HG02981 (cell line): ENCODE measurements around the gene HYOU1.
"Not testable (repeated sequence)": the region's sequence is repeated elsewhere in the genome, so short reads cannot be mapped to it uniquely, and the experiment has no call there.

ENCODE experiments used
- ATAC-seq: cut with Tn5 transposase; IDR thresholded peaks from one replicate; pipeline ENCODE4 v1.9.1; 2021; ENCODE audit warnings: mild to moderate bottlenecking, moderate library complexity; ENCODE audit not compliant: unreplicated experiment

HYOU1 gene

GRCh38 chr11:119085437-119085847 is 28.4 kb upstream of the HYOU1 start:
- ATAC-seq, result peak; percentile 5

- ATAC-seq, result peak; percentile 86
Measured at GRCh38 chr11:119084663-119085436, 27.8 kb upstream of the HYOU1 start, which contains the start of gene HMBS. Gene HMBS, plus strand, starts transcription at chr11:119084881. Its CDS starts 153 bp downstream, at chr11:119085034.

GRCh38 chr11:119081682-119082260 is 24.8 kb upstream of the HYOU1 start:
- no peak for ATAC-seq

- no peak for ATAC-seq
Measured at GRCh38 chr11:119078675-119079420, 21.8 kb upstream of the HYOU1 start.

- ATAC-seq, result no peak
Measured at GRCh38 chr11:119077839-119078238, 20.8 kb upstream of the HYOU1 start.

GRCh38 chr11:119067371-119068222 is 10.6 kb upstream of the HYOU1 start, which contains the start of gene VPS11:
Gene VPS11, plus strand, starts transcription at chr11:119067818. Its CDS starts 6 bp downstream, at chr11:119067824.
- ATAC-seq, result peak; percentile 94

- no peak for ATAC-seq
Measured at GRCh38 chr11:119065369-119065768, 8.4 kb upstream of the HYOU1 start.

GRCh38 chr11:119062779-119063178 is 5.8 kb upstream of the HYOU1 start:
- no peak for ATAC-seq

- ATAC-seq, result no peak
Measured at GRCh38 chr11:119061256-119061655, 4.3 kb upstream of the HYOU1 start.

- not testable (repeated sequence) for ATAC-seq
Measured at GRCh38 chr11:119059128-119059527, 2.1 kb upstream of the HYOU1 start.

GRCh38 chr11:119056421-119056999 is 495 bp downstream of the HYOU1 start:
- peak; percentile 2 for ATAC-seq

- no peak for ATAC-seq
Measured at GRCh38 chr11:119055901-119056300, 1.1 kb downstream of the HYOU1 start.

GRCh38 chr11:119054418-119054817 is 2.6 kb downstream of the HYOU1 start:
- no peak for ATAC-seq

- no peak for ATAC-seq
Measured at GRCh38 chr11:119052163-119052814, 4.7 kb downstream of the HYOU1 start.

- ATAC-seq, result peak; percentile 40
Measured at GRCh38 chr11:119051440-119052162, 5.4 kb downstream of the HYOU1 start.

GRCh38 chr11:119049081-119049480 is 7.9 kb downstream of the HYOU1 start:
- no peak for ATAC-seq

GRCh38 chr11:119048644-119049043 is 8.4 kb downstream of the HYOU1 start:
- no peak for ATAC-seq

GRCh38 chr11:119047205-119047604 is 9.8 kb downstream of the HYOU1 start:
- ATAC-seq, result no peak

- no peak for ATAC-seq
Measured at GRCh38 chr11:119046489-119046888, 10.5 kb downstream of the HYOU1 start.
